PC-3 (cell line): ENCODE data around the gene FERD3L.

Experiments
- EZH2 ChIP-seq: fragments of 300-600 bp; sonication (generic); IDR thresholded peaks from one replicate; pipeline ENCODE4 v1.6.1; 2017; ENCODE audit warnings: antibody characterized with exemption, mild to moderate bottlenecking, low read length; ENCODE audit not compliant: unreplicated experiment
- EZH2phosphoT487 ChIP-seq: fragments of 300-600 bp; sonication (generic); IDR thresholded peaks from 2 replicates; pipeline ENCODE4 v1.6.1; 2018; ENCODE audit warnings: mild to moderate bottlenecking, antibody characterized with exemption, low read length, borderline replicate concordance

- no peak for TF ChIP-seq EZH2phosphoT487
- no peak for TF ChIP-seq EZH2
Observed at GRCh38 chr7:19177269-19177668, 32.0 kb upstream of the FERD3L start.
